ENCODE data around the gene KRT38. TPM values are rescaled to one million over a fixed set of nuclear protein-coding genes. Genes with fewer than 3 reads are reported as not detected.

The KRT38 gene
- total RNA-seq, 1 experiment from 2014 or later: not detected

GRCh38 chr17:41486316-41486715, 45.5 kb upstream of the KRT38 start:
- H3K4me1 Mint-ChIP-seq: no peaks in the 10 kb centered on the region
- no peak for ATAC-seq
- no peaks in the 10 kb centered on the region for H3K9me3 Mint-ChIP-seq
- ChIA-PET CTCF (interaction anchor here (0.6 to 10.9 kb wide), 28 partner anchors 9 to 181 kb away, joined by 3 to 160 read pairs (median 6); partner anchors contain the start of gene KRT19), POLR2A (interaction anchor here (1.4 kb wide), 1 partner anchor 42 kb away, joined by 3 read pairs; the partner anchor contains the start of gene KRT19)
- no peaks in the 10 kb centered on the region for H3K36me3 Mint-ChIP-seq
- TF ChIP-seq, protein P1, sequence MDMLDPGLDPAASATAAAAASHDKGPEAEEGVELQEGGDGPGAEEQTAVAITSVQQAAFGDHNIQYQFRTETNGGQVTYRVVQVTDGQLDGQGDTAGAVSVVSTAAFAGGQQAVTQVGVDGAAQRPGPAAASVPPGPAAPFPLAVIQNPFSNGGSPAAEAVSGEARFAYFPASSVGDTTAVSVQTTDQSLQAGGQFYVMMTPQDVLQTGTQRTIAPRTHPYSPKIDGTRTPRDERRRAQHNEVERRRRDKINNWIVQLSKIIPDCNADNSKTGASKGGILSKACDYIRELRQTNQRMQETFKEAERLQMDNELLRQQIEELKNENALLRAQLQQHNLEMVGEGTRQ (CRISPR knock-in tag; IDR thresholded peaks at IDR 0.05): no peak
- no peak for TF ChIP-seq SMAD3 (CRISPR knock-in tag; IDR thresholded peaks at IDR 0.05; ENCODE audit: borderline replicate concordance)
- no peak for TF ChIP-seq TEAD1 (CRISPR knock-in tag; IDR thresholded peaks at IDR 0.05)
- TF ChIP-seq, protein P2, sequence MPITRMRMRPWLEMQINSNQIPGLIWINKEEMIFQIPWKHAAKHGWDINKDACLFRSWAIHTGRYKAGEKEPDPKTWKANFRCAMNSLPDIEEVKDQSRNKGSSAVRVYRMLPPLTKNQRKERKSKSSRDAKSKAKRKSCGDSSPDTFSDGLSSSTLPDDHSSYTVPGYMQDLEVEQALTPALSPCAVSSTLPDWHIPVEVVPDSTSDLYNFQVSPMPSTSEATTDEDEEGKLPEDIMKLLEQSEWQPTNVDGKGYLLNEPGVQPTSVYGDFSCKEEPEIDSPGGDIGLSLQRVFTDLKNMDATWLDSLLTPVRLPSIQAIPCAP (CRISPR knock-in tag; IDR thresholded peaks at IDR 0.05): no peak
- no peak for TF ChIP-seq HMGA2 (CRISPR knock-in tag; IDR thresholded peaks at IDR 0.05)
- TF ChIP-seq IRF2 (CRISPR knock-in tag; IDR thresholded peaks at IDR 0.05; ENCODE audit: borderline replicate concordance, low read depth): no peak
- TF ChIP-seq, protein P3, sequence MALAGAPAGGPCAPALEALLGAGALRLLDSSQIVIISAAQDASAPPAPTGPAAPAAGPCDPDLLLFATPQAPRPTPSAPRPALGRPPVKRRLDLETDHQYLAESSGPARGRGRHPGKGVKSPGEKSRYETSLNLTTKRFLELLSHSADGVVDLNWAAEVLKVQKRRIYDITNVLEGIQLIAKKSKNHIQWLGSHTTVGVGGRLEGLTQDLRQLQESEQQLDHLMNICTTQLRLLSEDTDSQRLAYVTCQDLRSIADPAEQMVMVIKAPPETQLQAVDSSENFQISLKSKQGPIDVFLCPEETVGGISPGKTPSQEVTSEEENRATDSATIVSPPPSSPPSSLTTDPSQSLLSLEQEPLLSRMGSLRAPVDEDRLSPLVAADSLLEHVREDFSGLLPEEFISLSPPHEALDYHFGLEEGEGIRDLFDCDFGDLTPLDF (CRISPR knock-in tag; IDR thresholded peaks at IDR 0.05): peak; percentile 2; the same call in 1 of the 2 replicates
- H3K27ac Mint-ChIP-seq: no peak overlapping the region
- H3K27me3 Mint-ChIP-seq (ENCODE audit: low read depth): peaks cover 17% of the 10 kb centered on the region
- no peak overlapping the region for H3K4me3 Mint-ChIP-seq
- no peak for DNase-seq (ENCODE audit: low spot score)

DNA sequence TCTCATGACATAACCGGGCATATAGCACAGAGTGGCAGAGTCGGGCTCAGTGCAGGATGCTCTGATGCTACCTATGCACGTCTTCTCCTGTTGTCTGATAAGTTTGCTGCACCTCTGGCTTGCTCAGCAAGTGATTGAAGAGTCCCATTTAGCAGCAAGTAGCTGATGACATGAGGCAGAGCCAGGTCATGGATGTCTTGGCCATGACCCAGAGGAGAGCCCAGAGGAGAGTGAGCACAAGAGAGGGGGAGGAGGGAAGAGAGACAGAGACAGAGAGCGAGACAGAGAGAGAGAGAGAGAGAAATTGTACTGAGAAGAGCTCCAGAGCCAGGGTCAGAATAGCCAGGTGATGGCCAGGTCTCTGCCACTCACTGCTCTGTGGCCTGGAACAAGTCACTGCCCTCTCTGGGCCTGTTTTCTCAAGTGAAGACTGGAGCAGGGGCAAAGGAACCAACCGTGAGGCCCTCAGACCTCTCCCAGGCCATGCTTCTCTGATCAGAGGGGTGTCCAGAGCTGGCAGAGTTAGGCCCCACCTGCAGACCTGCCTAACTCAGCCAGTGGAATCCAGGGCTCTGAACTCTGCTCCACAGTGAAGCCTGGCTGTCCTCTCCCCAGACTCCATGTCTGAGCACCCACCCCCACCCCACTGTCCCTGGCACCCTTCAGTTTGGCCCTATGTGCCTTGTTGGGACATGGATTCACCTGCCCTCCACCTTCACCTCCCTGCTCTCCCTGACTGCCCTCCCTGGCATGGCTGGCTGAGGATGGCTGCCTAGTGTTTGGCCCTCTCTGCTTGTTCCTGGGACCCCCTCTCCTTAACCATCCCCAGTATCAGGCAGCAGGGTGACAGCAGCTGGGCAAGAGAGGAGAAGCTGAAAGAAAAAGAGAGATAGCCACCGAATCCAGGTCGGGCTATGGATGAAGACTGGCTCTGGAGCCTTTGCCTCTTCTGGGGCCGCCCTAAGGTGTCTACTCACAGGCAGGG, 44.4 kb upstream of the KRT38 start:
- no peak for ATAC-seq
- CTCF ChIA-PET: interaction anchor here (0.6 to 10.9 kb wide), 6 partner anchors 10 to 1481 kb away, joined by 3 to 160 read pairs (median 18); partner anchors contain the start of gene KRT19
- POLR2A ChIA-PET: no interaction called here
- TF ChIP-seq ZNF121 (CRISPR knock-in tag; IDR thresholded peaks at IDR 0.05) (no peak), ARID4B (CRISPR knock-in tag; IDR thresholded peaks at IDR 0.05; ENCODE audit: borderline replicate concordance) (no peak), RELA (CRISPR knock-in tag; IDR thresholded peaks at IDR 0.05; ENCODE audit: borderline replicate concordance) (no peak)
- TF ChIP-seq, protein P1 (CRISPR knock-in tag; IDR thresholded peaks at IDR 0.05): no peak
- TF ChIP-seq, protein P4, sequence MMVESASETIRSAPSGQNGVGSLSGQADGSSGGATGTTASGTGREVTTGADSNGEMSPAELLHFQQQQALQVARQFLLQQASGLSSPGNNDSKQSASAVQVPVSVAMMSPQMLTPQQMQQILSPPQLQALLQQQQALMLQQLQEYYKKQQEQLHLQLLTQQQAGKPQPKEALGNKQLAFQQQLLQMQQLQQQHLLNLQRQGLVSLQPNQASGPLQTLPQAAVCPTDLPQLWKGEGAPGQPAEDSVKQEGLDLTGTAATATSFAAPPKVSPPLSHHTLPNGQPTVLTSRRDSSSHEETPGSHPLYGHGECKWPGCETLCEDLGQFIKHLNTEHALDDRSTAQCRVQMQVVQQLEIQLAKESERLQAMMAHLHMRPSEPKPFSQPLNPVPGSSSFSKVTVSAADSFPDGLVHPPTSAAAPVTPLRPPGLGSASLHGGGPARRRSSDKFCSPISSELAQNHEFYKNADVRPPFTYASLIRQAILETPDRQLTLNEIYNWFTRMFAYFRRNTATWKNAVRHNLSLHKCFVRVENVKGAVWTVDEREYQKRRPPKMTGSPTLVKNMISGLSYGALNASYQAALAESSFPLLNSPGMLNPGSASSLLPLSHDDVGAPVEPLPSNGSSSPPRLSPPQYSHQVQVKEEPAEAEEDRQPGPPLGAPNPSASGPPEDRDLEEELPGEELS (CRISPR knock-in tag; IDR thresholded peaks at IDR 0.05): no peak
- TF ChIP-seq, protein P5, sequence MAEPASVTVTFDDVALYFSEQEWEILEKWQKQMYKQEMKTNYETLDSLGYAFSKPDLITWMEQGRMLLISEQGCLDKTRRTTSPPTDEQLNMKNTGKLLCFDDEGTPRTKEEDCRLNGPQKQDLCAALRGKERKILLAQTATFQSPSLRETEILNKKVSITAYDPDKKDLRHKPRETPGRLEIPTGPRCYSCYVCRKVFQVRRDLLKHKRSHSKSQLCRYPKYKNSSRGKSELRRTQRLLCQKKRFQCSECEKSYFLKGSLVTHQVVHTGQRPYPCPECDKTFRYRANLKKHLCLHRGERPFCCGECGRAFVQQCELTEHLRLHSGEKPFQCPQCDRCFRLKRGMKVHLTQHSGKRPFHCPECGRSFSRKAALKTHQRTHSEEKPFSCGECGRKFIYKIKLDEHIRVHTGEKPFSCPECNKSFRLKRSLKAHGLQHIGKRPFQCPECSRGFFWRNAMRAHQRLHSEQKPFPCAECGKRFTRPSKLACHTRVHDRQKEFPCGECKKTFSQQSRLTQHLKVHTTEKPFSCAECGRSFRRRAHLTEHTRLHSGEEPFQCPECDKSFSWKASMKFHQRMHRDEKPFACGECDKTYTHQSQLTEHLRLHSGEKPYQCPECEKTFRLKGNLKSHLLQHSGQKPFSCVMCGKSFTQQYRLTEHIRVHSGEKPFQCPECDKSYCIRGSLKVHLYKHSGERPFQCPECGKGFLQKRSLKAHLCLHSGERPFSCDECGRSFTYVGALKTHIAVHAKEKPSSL (CRISPR knock-in tag; conservative IDR thresholded peaks at IDR 0.05): no peak
- TF ChIP-seq, protein P6, sequence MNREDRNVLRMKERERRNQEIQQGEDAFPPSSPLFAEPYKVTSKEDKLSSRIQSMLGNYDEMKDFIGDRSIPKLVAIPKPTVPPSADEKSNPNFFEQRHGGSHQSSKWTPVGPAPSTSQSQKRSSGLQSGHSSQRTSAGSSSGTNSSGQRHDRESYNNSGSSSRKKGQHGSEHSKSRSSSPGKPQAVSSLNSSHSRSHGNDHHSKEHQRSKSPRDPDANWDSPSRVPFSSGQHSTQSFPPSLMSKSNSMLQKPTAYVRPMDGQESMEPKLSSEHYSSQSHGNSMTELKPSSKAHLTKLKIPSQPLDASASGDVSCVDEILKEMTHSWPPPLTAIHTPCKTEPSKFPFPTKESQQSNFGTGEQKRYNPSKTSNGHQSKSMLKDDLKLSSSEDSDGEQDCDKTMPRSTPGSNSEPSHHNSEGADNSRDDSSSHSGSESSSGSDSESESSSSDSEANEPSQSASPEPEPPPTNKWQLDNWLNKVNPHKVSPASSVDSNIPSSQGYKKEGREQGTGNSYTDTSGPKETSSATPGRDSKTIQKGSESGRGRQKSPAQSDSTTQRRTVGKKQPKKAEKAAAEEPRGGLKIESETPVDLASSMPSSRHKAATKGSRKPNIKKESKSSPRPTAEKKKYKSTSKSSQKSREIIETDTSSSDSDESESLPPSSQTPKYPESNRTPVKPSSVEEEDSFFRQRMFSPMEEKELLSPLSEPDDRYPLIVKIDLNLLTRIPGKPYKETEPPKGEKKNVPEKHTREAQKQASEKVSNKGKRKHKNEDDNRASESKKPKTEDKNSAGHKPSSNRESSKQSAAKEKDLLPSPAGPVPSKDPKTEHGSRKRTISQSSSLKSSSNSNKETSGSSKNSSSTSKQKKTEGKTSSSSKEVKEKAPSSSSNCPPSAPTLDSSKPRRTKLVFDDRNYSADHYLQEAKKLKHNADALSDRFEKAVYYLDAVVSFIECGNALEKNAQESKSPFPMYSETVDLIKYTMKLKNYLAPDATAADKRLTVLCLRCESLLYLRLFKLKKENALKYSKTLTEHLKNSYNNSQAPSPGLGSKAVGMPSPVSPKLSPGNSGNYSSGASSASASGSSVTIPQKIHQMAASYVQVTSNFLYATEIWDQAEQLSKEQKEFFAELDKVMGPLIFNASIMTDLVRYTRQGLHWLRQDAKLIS (CRISPR knock-in tag; IDR thresholded peaks at IDR 0.05; ENCODE audit: borderline replicate concordance): no peak

More for the DNA sequence above, 44.4 kb upstream of the KRT38 start:
- H3K36me3 Mint-ChIP-seq: no peaks in the 10 kb centered on the region
- H3K4me3 Mint-ChIP-seq: no peak overlapping the region
- no peak overlapping the region for H3K27ac Mint-ChIP-seq
- DNase-seq (ENCODE audit: low spot score): no peak
- no peaks in the 10 kb centered on the region for H3K9me3 Mint-ChIP-seq
- H3K27me3 Mint-ChIP-seq (ENCODE audit: low read depth): peaks cover 17% of the 10 kb centered on the region
- no peaks in the 10 kb centered on the region for H3K4me1 Mint-ChIP-seq

Measured in WTC11 (cell line).